GM19397 (cell line): ENCODE data around the gene PVR.
"Not testable (repeated sequence)": the region's sequence is repeated elsewhere in the genome, so short reads cannot be mapped to it uniquely, and the experiment has no call there.

Source experiments
- ATAC-seq: cut with Tn5 transposase; IDR thresholded peaks from one replicate; pipeline ENCODE4 v1.9.1; 2021; ENCODE audit warnings: mild to moderate bottlenecking, moderate library complexity; ENCODE audit not compliant: unreplicated experiment

The PVR gene

DNA sequence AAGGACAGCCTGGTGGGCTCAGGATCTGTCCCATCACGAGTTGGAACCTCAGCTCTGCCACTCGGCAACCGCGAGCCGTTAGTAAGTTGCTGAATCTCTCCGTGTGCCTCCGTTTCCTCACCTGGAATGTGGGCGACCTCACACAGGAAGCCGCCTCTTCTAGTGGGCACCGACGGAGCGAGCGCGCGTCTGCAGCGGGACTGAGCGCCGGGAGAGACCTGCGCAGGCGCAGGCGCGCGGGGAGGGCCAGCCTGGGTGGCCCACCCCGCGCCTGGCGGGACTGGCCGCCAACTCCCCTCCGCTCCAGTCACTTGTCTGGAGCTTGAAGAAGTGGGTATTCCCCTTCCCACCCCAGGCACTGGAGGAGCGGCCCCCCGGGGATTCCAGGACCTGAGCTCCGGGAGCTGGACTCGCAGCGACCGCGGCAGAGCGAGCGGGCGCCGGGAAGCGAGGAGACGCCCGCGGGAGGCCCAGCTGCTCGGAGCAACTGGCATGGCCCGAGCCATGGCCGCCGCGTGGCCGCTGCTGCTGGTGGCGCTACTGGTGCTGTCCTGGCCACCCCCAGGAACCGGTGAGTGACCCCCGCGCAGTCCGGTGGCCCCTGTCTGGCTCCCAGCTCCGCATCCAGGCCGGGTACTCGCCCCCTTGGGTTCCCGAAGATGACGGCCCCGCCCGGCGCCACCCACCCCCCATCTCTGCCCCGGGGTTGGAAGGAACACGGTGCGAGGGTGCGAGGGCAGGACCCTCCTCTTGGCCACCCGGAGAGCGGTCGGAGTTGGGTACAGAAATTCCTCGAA is at the start of gene PVR:
TSS of gene PVR (plus strand) at position 306 of the 797 bp plus-strand sequence. CDS start at position 493, 187 bp downstream.
- ATAC-seq: no peak

DNA sequence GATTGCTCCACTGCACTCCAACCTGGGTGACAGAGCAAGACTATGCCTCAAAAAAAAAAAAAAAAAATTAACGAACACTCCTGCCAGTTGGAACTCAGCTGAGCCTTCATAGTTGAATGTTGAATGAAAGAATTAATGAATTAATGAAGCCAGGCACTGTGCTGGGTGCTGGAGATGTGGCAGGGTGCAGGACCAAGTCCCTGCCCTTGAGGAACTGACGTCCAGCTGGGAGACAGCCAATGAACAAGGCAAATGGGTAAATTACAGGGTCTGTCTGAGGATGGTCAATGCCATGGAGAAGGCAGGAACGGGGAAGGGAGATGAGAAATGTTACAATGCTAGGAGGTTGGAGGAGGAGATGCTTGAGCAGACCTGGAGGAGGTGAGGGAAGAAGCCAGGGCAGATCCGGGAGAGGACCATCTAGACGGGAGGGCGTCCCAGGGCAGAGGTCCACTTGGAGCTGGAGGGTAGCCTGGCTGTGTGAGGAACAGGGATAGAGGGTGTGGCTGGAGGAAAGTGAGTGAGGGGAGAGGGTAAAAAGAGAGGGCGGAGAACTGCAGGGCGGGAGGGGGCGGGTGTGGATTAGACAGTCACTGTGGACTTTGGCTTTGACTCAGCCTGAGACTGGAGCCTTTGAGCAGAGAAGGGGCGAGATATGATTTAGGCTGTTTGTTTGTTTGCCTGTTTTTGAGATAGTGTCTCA is 47.1 kb upstream of the PVR start:
- ATAC-seq: no peak

- no peak for ATAC-seq
Observed at GRCh38 chr19:44597131-44597491, 46.6 kb upstream of the PVR start.

GRCh38 chr19:44598355-44598754 is 45.4 kb upstream of the PVR start:
- ATAC-seq: no peak

DNA sequence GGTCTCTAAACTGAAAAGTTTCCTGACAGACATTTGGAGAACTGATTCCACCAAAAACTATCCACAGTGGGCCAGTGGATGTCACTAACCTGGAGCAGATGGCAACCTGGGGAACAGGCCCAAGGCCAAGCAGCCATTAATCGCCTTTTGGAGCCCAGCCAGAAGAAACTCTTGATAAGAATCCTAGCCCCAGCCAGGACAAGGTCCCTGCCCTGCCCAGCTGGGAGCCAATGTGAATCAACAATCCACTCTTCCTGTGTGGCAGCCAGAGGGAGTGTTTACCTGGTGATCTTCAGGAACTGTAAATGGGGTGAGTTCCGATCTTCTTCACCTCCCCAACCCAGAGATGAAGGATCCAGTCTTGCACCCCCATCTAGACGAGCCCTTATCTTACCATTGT is 44.8 kb upstream of the PVR start:
- no peak for ATAC-seq

DNA sequence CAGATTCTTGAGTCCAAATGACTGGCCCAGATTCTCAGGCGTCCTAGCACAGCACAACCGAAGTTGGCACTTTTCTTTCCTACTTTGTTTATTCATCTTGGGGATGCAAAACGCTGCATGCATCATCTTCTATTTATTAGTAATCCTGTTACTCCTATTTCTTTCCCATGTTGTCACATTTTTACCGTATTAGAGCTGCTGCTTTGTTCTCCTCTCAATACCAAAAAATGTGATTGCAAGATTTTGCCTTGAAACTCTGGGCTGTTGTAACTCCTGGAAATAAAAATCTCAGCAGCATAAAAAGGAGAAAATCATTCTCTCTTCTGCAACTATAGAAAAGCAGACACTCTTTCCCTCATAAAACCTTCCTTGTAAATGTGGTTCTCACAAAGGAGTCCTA is 43.2 kb upstream of the PVR start:
- ATAC-seq: no peak

GRCh38 chr19:44602081-44602480 is 41.6 kb upstream of the PVR start:
- no peak for ATAC-seq

DNA sequence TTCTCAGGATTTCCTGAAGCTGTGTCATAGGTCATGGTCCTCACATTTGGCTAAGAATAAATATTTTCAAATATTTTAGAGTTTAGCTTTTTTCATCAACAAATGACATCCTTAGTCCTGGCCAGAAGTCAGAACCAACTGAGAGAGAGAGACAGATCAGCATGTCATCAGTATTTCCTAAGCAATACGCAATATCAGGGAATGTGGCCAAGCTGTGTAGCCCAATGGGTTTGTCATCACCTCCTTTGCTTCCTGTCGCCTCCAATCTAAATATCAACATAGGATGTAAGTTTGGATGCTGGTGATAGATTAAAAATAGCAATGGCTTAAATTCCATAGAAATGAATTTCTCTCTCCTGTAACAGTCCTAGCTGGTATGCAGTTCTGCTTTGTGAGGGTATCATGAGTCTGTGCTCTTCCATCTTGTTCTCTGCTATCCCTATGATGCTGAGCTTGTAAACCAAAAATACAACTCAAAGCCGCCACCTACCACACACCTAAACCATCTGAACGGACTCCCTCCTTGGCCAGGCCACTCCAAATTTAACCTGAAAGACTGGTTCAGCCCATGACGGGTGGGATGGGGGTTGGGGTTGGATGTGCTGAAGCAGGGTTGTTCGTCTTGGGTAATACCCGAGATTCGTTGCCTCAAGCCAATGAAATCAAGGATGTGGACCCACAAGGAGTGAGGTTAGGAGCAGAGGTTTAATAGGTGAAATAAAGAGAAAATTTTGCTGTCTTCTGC is 40.3 kb upstream of the PVR start:
- no peak for ATAC-seq

DNA sequence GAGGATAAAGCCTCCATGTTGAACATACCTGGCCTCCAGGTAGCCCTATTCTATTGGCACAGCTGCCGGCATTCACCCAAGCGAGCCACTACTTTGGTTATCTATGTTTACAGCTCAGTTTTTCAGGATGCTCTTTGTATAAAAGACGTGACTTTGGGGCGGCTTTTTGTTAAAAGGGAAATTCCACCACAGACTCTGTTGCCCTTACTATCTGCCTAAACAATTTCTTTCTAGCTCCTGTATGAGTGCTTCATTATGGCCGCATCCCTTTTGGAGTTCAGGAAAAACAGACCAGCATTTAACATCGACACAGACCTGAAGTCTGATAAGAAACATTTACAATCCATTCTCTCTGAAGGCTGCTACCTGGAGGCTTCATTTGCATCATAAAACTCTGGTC is 39.5 kb upstream of the PVR start:
- ATAC-seq: no peak

DNA sequence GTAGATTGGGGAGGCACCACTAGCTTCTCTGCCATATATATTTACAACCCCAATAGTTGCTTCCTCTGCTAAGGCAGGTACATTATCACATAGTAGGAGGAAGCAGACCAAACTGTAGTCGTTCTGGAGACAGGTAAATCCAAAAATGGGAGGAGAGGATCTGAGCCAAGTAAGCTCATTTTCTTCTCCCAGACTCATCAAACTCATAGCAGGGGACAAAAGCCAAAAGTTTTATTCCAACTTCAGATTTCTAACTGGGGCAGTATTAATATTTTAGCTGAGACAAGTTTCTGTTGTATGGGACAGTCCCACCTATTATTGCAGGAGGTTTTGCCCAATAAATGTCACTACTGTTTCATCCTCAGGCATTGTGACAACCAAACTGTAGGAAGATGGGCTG is 38.2 kb upstream of the PVR start:
- ATAC-seq: no peak

DNA sequence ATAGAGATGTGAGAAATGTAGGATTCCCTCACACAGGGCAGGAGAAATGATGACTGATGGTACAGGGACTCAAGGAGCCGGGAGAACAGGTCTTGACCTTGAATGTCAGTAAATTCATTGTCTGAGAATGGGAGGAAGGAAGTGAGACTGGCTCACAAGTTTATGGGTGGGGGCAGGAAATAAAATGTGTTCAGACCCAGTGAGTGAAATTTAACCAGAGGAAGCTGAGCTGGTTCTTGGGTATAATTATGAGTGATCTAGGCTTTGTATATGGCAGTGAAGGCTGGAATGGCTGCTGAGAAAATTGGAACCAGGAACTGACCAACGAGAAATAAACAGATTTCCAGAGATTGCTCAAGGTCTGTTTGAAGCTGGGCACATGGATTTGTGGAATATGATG is 36.7 kb upstream of the PVR start:
- no peak for ATAC-seq

GRCh38 chr19:44607917-44608316 is 35.8 kb upstream of the PVR start:
- ATAC-seq: no peak

DNA sequence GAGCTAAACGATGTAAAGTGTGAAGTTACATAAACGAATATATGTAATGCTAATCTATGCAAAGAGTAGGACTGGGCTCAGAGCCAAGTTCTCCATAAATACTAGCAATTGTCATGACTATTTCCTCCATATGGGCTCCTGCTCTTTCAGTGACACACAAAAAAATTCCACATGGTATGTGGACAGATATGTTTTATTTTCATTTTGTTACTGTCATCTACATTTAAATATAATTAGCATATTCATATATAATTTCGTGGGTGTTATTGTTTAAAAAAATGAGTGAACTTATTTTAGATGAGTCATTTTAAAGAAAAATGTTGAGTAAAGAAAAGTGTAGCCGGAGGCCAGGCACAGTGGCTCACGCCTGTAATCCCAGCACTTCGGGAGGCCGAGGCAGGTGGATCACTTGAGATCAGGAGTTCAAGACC is 35.3 kb upstream of the PVR start:
- ATAC-seq: no peak

GRCh38 chr19:44609219-44609618 is 34.5 kb upstream of the PVR start:
- ATAC-seq: no peak

DNA sequence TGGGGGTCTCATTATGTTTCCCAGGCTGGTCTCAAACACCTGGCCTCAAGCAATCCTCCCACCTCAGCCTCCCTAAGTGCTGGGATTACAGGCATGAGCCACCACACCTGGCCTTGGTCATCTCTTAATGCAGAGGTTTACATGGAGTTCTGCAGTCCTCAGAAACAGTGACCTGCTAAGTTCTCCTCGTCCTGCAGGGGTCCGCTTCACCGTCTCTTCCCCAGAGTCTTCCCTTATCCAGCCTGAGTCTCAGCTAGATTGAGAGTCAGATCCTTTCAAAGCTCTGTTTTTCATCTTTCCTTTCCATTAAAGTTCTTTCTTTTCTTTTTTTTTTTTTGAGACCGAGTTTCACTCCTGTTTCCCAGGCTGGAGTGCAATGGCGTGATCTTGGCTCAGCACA is 33.2 kb upstream of the PVR start:
- ATAC-seq: not testable (repeated sequence)

DNA sequence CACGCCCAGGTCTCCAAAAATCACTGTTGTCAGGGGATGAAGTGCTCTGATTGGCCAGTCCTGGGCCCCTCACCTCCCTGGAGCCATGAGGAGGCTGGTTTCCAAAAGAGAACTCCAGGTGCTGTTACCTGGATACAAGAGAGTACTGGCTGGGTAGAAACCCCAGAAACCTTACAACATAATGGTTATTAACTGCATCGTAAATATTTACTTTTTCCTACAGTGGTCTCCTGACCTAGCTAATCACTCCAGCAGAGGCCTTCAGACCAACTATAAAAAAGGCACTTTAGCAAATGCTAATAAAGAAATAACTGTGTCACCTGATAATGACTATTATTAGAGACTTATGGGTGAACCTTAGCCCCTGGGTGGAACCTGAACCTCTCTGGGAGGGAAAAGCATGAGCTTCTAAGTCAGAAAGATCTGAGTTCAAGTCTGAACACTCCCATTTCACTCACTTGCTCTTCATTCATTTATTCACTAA is 31.9 kb upstream of the PVR start:
- no peak for ATAC-seq

DNA sequence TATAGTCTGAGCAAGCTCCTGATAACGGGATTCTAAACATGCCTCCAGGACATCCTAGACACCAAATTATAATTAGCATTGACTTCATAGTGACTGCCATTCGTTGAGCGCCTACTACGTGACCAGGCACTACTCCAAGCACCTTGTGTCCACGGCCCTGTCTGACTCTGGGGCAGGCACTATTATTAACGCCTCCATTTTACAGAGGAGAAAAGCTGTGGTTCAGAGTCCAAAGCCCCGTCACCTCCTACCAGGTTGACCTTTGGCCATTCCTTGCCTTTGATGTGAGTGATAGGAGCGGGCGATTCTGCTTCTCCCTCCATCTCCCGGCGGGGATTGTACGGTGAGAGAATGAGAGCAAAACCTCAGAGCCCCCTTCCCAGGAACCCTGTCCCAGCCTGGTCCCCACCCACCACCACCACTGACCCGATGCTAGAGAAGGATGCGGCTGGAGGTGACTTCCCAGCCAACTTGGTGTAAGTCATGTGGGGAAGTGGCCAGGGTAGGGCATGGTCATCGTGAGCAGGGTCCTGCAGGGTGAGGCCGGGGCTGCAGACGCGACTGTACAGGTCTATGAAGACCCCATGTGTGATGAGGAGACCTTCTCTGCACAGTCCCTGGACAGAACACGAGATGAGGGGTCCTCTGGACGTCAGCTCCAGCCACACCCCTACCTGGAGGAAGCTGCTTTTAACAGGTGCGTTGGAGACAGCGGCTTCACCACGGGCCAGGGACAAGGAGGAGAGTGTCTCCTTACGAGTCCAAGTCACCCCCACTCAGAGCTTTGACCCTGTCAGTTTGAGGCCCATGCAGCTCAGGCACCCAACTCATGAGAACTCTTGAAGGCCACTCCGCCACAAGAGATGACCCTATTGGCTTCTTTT is 30.2 kb upstream of the PVR start, which contains the start of gene IGSF23:
TSS of gene IGSF23 (plus strand) at position 269 of the 884 bp plus-strand sequence. CDS start at position 352, 83 bp downstream.
- no peak for ATAC-seq

DNA sequence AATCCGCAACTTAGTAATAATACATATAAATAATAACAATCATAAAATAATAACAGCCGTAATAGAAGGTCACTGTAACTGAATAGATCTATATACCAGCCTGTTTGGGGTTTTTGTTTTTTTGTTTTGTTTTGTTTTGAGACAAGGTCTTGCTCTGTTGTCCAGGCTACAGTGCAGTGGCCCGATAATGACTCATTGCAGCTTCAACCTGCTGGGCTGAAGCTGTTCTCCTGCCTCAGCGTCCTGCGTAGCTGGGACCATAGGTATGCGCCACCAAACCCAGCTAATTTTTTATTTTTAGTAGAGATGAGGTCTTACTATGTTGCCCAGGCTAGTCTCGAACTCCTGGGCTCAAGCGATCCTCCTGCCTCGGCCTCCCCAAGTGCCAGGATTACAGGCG is 29.4 kb upstream of the PVR start:
- ATAC-seq: no peak

DNA sequence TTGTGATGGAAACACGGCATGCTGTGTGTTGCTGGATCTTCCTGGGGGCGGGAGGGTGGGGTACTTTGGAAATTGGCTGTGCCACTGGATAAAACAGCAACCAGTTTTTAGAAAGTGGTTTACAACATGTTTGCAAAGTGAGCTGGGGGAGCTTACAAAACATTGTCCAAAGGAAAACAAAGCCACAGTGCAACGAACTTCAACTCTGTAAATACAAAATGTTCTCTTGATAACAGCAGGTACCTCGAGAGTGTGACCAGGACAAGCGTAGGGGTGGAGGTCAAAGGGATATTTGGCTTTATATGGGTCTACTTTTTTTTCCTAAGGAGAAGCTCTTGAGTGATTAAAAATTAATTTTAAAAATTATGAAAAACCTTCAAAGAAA is 27.9 kb upstream of the PVR start:
- ATAC-seq: no peak

DNA sequence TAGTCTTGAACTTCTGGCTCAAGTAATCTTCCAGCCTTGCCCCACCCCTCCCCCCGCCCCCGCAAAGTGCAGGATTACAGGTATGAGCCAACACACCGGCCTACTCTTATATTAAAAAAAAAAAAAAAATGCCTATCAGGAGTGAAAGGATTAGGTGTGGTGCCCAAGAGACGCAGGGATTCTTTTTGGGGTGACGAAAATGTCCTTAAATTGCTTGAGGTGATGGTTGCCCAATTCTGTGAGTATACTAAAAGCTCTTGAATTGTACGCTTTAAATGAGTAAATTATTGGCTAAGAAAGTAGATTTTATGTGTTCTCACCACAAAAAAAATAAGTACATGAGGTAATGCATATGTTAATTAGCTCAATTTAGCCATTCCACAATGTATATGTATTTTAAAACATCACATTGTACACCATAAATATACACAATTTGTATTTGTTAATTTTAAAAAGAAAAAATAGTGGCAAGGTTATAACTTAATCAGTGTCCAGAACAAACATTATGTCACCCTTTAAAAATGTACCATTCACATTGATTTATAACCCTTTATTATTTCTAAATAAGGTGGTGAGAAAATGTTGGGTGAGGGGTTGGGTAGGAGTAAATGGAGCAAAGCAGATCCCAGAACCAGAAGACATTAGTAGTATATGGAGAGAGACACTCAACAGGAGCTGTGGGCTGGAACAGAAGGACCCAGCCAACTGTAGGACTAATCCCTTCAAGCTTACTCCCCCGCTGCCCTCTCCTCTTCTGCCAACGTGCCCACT is 26.4 kb upstream of the PVR start:
- ATAC-seq: no peak
